Stimulated activated memory B cell treated with anti-CD40 and anti-IgM and Interleukin-4, amounts not matched to agents 10 μg/mL and 1 μg/mL and 100 μg/mL, for 72 hours (primary cell): ENCODE measurements around the gene ODR4.
"Not testable (repeated sequence)": the region's sequence is repeated elsewhere in the genome, so short reads cannot be mapped to it uniquely, and the experiment has no call there.

Source experiments
- ATAC-seq: fragments of 150-1000 bp; cut with Tn5 transposase; 2 replicates; pipeline ENCODE4 v1.10.0; 2021
- H3K27ac Mint-ChIP-seq: one replicate; pipeline ENCODE4 v1.8.0; 2022; ENCODE audit warnings: mild to moderate bottlenecking, mixed read lengths
- H3K27me3 Mint-ChIP-seq: one replicate; pipeline ENCODE4 v1.8.0; 2022; ENCODE audit warnings: mixed read lengths
- H3K36me3 Mint-ChIP-seq: one replicate; pipeline ENCODE4 v1.8.0; 2022; ENCODE audit warnings: mixed read lengths
- H3K4me1 Mint-ChIP-seq: one replicate; pipeline ENCODE4 v1.8.0; 2022; ENCODE audit warnings: mixed read lengths
- H3K4me3 Mint-ChIP-seq: one replicate; pipeline ENCODE4 v1.8.0; 2022; ENCODE audit warnings: mild to moderate bottlenecking, moderate library complexity, mixed read lengths
- H3K9me3 Mint-ChIP-seq: one replicate; pipeline ENCODE4 v1.8.0; 2022; ENCODE audit warnings: mixed read lengths

The ODR4 gene

DNA sequence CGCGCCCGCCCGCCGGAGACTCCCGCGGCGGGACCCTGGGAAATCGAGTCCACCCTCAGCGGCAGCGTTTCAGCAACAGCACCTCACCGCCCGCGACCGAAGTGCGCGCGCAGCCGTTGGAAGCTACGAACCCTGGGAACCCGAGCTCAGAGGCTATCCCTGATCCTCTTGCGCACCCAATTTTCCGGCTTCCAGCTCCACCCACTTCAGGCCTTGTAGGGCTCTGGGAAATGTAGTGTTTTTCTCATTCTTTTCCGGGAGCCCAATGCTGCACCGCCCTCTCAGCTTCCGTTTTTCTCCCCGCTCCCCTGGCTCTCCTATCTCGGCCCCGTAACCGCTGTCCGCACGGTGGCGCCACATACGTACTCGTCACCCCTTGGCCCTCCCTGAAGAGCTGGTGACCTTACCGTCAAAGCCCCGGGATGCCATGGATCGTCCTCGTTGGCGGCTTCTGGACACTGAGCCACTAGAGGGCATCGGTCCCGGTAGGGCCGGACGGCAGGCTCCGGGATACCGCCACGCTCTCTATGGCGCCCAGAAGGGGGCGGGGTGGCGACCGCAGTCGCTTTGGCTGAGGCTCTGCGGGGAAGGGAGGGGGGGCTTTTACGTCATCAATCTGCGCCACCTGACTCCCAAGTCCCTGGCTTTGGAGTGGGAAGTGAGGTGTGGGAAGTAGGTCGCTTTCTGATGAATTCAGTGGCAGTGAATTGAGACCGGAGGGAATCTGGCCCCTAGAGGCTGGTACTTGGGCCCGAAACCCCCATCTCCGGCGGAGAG lies at the start of gene ODR4, which contains the start of gene TPR:
Gene ODR4, plus strand, starts transcription at position 687 of the 777 bp plus-strand sequence. CDS start 3,948 bp downstream, outside the sequence.
Gene TPR, minus strand, starts transcription at position 102 of the 777 bp plus-strand sequence. CDS start 225 bp downstream, outside the sequence.
- peak; percentile 96 for ATAC-seq
- H3K4me1 Mint-ChIP-seq: peaks cover 16% of the 10 kb centered on the region
- H3K27ac Mint-ChIP-seq: peak within 1 kb of the TSS; percentile 94
- H3K9me3 Mint-ChIP-seq: no peaks in the 10 kb centered on the region
- H3K27me3 Mint-ChIP-seq: no peaks in the 10 kb centered on the region
- H3K36me3 Mint-ChIP-seq: peaks cover 32% of the 10 kb centered on the region
- peak within 1 kb of the TSS; percentile 81 for H3K4me3 Mint-ChIP-seq

GRCh38 chr1:186326009-186326408 lies 49.6 kb upstream of the ODR4 start:
- H3K36me3 Mint-ChIP-seq: peaks cover 60% of the 10 kb centered on the region
- H3K27me3 Mint-ChIP-seq: no peaks in the 10 kb centered on the region
- no peaks in the 10 kb centered on the region for H3K9me3 Mint-ChIP-seq
- no peak overlapping the region for H3K27ac Mint-ChIP-seq
- no peaks in the 10 kb centered on the region for H3K4me1 Mint-ChIP-seq
- no peak for ATAC-seq
- no peak overlapping the region for H3K4me3 Mint-ChIP-seq

- Mint-ChIP-seq H3K27me3 (no peaks in the 10 kb centered on the region), H3K4me1 (no peaks in the 10 kb centered on the region), H3K27ac (no peak overlapping the region), H3K9me3 (no peaks in the 10 kb centered on the region), H3K4me3 (no peak overlapping the region), H3K36me3 (peaks cover 48% of the 10 kb centered on the region)
- no peak for ATAC-seq
Observed at GRCh38 chr1:186327331-186327730, 48.3 kb upstream of the ODR4 start.

DNA sequence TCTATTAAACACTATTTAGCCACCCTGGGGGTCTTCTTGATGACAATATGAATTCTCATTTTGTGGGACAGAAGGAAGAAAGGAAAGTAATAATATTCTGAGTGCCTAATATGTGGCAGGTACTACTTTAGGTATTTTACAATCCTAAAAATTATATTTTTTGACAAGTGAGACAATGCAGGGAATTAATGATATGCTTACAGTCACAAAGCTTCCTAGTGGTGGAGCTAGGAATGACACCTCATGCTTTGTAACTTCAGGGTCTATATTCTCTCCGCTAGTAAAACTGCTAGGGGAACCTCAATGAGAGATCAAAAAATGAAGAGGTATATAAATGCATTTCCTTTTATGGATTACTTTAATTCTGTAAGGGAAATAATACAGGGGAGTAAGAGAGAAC lies 44.9 kb upstream of the ODR4 start:
- Mint-ChIP-seq H3K27me3 (no peaks in the 10 kb centered on the region), H3K36me3 (peaks cover 52% of the 10 kb centered on the region), H3K4me1 (no peaks in the 10 kb centered on the region), H3K9me3 (no peaks in the 10 kb centered on the region), H3K4me3 (no peak overlapping the region), H3K27ac (no peak overlapping the region)
- ATAC-seq: no peak

- H3K4me1 Mint-ChIP-seq: no peaks in the 10 kb centered on the region
- H3K27me3 Mint-ChIP-seq: no peaks in the 10 kb centered on the region
- H3K36me3 Mint-ChIP-seq: peaks cover 56% of the 10 kb centered on the region
- no peak overlapping the region for H3K4me3 Mint-ChIP-seq
- no peaks in the 10 kb centered on the region for H3K9me3 Mint-ChIP-seq
- no peak for ATAC-seq
- no peak overlapping the region for H3K27ac Mint-ChIP-seq
Observed at GRCh38 chr1:186337554-186337953, 38.1 kb upstream of the ODR4 start.

GRCh38 chr1:186340772-186341171 lies 34.9 kb upstream of the ODR4 start:
- ATAC-seq: no peak
- H3K27me3 Mint-ChIP-seq: no peaks in the 10 kb centered on the region
- H3K4me1 Mint-ChIP-seq: no peaks in the 10 kb centered on the region
- no peaks in the 10 kb centered on the region for H3K9me3 Mint-ChIP-seq
- H3K27ac Mint-ChIP-seq: no peak overlapping the region
- no peak overlapping the region for H3K4me3 Mint-ChIP-seq
- peaks cover 56% of the 10 kb centered on the region for H3K36me3 Mint-ChIP-seq

- ATAC-seq, H3K9me3 Mint-ChIP-seq, H3K4me1 Mint-ChIP-seq, H3K27me3 Mint-ChIP-seq, H3K4me3 Mint-ChIP-seq: not testable (repeated sequence)
- peak overlapping the region; percentile 33 for H3K27ac Mint-ChIP-seq
- H3K36me3 Mint-ChIP-seq: peaks cover 61% of the 10 kb centered on the region
Observed at GRCh38 chr1:186347837-186348691, 27.6 kb upstream of the ODR4 start.

DNA sequence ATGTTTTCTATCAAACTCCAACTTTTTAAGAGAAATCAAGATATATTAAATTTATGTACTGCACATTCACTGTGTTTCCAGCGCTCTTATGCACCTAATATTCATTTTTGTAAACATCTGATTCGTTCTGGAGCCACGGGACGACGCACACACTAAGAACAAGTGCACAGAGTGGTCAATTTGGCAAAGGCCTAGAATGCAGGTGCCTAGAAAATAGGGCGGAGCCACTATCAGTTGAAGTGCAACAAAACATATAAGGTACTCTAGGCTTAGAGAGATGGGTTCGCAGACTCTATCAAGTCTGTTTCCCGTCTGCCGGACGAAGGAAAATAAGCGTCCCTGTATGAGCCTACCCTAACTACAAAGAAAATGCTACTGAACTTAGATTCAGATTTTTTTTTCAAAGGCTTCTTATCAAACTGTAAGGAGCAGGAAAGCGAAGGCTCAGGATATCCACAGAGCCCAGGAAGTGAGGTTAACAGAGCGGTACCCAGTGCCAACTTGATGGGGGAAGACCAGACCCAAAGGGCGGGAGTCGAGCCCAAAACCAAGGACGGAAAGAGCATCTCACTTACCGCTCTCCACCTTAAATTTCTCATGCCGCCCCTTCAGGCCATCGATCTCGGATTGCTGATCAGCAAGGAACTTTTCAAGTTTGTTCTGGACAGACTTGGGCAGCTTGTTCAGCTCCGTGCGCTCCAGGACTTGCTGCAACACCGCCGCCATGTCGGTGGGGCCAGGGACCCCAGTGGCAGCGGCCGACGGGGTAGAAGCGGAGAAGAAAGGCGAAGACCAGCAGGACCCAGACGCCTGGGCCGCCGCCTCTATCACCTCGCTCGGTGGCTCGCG lies 1.1 kb upstream of the ODR4 start:
- H3K4me1 Mint-ChIP-seq: peaks cover 16% of the 10 kb centered on the region
- peaks cover 25% of the 10 kb centered on the region for H3K36me3 Mint-ChIP-seq
- H3K27me3 Mint-ChIP-seq: no peaks in the 10 kb centered on the region
- H3K9me3 Mint-ChIP-seq: no peaks in the 10 kb centered on the region
- peak; percentile 5 for ATAC-seq
- H3K27ac Mint-ChIP-seq: peak overlapping the region; percentile 94
- peak overlapping the region; percentile 81 for H3K4me3 Mint-ChIP-seq

GRCh38 chr1:186375929-186376319 lies 286 bp downstream of the ODR4 start:
- Mint-ChIP-seq H3K9me3 (no peaks in the 10 kb centered on the region), H3K4me1 (peaks cover 15% of the 10 kb centered on the region), H3K36me3 (peaks cover 33% of the 10 kb centered on the region), H3K27me3 (no peaks in the 10 kb centered on the region), H3K4me3 (peak overlapping the region; percentile 81), H3K27ac (peak overlapping the region; percentile 94)
- ATAC-seq: peak; percentile 38

GRCh38 chr1:186386725-186387383 lies 11.2 kb downstream of the ODR4 start:
- H3K27ac Mint-ChIP-seq: no peak overlapping the region
- H3K27me3 Mint-ChIP-seq: no peaks in the 10 kb centered on the region
- ATAC-seq: no peak
- peaks cover 32% of the 10 kb centered on the region for H3K36me3 Mint-ChIP-seq
- H3K9me3 Mint-ChIP-seq: no peaks in the 10 kb centered on the region
- H3K4me3 Mint-ChIP-seq: no peak overlapping the region
- H3K4me1 Mint-ChIP-seq: peaks cover 3% of the 10 kb centered on the region

- H3K4me1 Mint-ChIP-seq: no peaks in the 10 kb centered on the region
- no peak overlapping the region for H3K27ac Mint-ChIP-seq
- no peak overlapping the region for H3K4me3 Mint-ChIP-seq
- ATAC-seq: no peak
- peaks cover 36% of the 10 kb centered on the region for H3K36me3 Mint-ChIP-seq
- no peaks in the 10 kb centered on the region for H3K27me3 Mint-ChIP-seq
- H3K9me3 Mint-ChIP-seq: no peaks in the 10 kb centered on the region
Observed at GRCh38 chr1:186390925-186391324, 15.3 kb downstream of the ODR4 start.

GRCh38 chr1:186391841-186392240 lies 16.2 kb downstream of the ODR4 start:
- H3K4me1 Mint-ChIP-seq: no peaks in the 10 kb centered on the region
- no peaks in the 10 kb centered on the region for H3K27me3 Mint-ChIP-seq
- no peak for ATAC-seq
- H3K9me3 Mint-ChIP-seq: no peaks in the 10 kb centered on the region
- no peak overlapping the region for H3K27ac Mint-ChIP-seq
- no peak overlapping the region for H3K4me3 Mint-ChIP-seq
- peaks cover 40% of the 10 kb centered on the region for H3K36me3 Mint-ChIP-seq

DNA sequence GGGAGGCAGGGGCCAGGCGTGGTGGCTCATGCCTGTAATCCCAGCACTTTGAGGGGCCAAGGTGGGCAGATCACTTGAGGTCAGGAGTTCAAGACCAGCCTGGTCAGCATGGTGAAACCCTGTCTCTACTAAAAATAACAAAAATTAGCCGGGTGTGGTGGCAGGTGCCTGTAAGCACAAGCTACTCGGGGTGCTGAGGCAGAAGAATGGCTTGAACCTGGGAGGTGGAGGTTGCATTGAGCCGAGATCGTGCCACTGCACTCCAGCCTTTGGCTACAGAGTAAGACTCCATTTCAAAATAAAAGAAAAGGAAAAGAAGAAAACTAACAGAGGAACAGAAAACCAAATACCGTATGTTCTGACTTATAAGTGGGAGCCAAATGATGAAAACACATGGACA lies 17.1 kb downstream of the ODR4 start:
- H3K9me3 Mint-ChIP-seq, H3K27me3 Mint-ChIP-seq, ATAC-seq, H3K4me1 Mint-ChIP-seq, H3K4me3 Mint-ChIP-seq, H3K27ac Mint-ChIP-seq: not testable (repeated sequence)
- peaks cover 47% of the 10 kb centered on the region for H3K36me3 Mint-ChIP-seq

GRCh38 chr1:186401446-186401845 lies 25.8 kb downstream of the ODR4 start:
- H3K27ac Mint-ChIP-seq, H3K4me1 Mint-ChIP-seq, H3K4me3 Mint-ChIP-seq, H3K9me3 Mint-ChIP-seq, ATAC-seq, H3K27me3 Mint-ChIP-seq: not testable (repeated sequence)
- H3K36me3 Mint-ChIP-seq: peaks cover 34% of the 10 kb centered on the region
